ENCODE results near the gene SRR. TPM values are rescaled to one million over a fixed set of nuclear protein-coding genes. Genes with fewer than 3 reads are reported as not detected.
"Not testable (repeated sequence)": the region's sequence is repeated elsewhere in the genome, so short reads cannot be mapped to it uniquely, and the experiment has no call there.

SRR gene
- total and polyA plus RNA-seq, 8 donors, result 9.2 to 27.0 (median 22.8) TPM

DNA sequence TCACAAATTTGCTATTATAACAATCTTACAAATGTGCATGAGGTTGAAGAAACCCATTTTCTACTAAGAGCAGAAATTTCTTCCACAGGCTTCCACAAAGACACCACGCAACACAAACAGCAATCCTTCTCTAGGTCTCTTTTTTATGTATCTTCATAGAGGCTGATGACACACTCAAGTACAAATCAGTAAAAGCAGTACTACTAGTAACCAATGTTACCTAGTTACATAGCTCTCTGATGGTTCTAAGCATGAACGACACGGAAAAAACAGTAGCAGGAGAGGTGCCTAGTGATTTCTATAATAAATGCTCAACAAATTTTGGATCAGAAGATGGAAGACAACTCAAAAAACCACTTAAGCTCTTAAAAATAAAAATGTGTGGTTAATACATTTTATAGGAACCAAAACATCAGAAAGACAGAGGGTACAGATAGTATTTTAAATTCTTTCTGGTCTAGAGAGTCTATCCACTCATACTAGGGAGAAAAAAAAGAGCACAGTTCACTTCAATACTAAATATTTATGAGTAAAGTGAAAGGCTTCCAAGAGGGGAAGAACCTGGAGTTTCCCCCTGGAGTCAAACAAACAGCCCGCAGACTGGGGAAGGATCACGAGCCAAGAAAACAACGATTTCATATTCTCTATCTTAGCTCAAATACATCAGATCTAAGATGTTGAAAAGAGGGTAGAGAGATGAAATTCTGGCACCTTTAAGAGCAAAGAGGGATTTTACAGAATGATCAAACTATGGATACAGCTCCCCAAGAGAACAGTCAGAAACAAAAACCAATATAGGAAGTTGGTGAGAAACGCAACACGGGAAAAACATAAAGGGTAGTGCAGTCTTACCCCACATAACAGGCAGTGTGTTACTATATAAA, 40.3 kb upstream of the SRR start:
- intact Hi-C loops (cut with DNase I), result no loop called here

DNA sequence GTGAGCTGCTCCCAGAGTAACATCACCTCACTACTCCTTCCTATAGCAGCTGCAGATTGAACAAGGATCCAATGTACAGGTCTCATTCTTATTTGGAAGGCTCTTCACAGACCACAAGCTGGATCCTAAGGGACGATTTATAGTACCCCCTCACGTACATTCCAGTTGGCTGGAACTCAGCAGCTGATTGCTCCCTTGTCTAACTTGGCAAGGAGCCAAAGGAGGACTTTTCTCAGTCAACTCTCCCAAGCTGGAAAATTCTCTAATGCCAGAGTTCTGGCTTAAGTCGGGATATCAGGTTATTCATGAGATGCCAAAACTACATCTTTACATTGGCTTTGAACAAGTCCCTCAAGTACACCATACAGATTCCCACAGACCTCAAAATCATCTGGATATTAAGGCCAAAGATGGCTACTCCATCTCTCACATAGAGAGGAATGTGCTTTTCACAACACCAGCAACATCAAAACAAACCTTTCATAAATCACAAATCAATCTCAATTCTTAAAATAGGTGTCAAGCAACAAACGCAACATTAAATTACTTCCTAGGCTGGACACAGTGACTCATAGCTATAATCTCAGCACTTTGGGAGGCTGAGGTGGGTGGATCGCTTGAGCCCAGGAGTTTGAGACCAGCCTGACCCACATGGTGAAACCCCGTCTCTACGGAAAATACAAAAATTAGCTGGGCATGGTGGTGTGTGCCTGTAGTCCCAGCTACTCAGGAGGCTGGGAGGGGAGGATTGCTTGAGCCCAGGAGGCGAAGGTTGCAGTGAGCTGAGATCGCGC, 39.5 kb upstream of the SRR start:
- no peak for DNase-seq
- no peak for ATAC-seq

More for the DNA sequence above, 40.3 kb upstream of the SRR start:
- Histone ChIP-seq H3K4me3 (no peak overlapping the region), H3K9me3 (no peaks in the 10 kb centered on the region), H3K27me3 (no peaks in the 10 kb centered on the region), H3K27ac (peak overlapping the region; percentile 16 to 30), H3K4me1 (peaks cover 4 to 34% of the 10 kb centered on the region in 2 donors), H3K36me3 (peaks cover 0 to 2% of the 10 kb centered on the region in 2 donors)
- DNase-seq (no peak), ATAC-seq (peak; percentile 31)
- TF ChIP-seq, protein P1, sequence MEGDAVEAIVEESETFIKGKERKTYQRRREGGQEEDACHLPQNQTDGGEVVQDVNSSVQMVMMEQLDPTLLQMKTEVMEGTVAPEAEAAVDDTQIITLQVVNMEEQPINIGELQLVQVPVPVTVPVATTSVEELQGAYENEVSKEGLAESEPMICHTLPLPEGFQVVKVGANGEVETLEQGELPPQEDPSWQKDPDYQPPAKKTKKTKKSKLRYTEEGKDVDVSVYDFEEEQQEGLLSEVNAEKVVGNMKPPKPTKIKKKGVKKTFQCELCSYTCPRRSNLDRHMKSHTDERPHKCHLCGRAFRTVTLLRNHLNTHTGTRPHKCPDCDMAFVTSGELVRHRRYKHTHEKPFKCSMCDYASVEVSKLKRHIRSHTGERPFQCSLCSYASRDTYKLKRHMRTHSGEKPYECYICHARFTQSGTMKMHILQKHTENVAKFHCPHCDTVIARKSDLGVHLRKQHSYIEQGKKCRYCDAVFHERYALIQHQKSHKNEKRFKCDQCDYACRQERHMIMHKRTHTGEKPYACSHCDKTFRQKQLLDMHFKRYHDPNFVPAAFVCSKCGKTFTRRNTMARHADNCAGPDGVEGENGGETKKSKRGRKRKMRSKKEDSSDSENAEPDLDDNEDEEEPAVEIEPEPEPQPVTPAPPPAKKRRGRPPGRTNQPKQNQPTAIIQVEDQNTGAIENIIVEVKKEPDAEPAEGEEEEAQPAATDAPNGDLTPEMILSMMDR (IDR thresholded peaks at IDR 0.05), result no peak

DNA sequence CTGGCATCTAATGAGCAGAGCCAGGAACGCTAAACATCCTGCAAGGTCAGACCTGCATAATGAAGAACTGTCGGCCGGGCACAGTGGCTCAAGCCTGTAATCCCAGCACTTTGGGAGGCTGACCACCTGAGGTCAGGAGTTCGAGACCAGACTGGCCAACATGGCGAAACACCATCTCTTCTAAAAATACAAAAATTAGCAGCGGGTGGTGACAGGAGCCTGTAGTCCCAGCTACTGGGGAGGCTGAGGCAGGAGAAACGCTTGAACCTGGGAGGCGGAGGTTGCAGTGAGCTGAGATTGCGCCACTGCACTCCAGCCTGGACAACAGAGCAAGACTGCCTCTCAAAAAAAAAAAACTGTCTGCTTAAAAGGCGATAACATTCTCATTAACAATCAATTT, 38.6 kb upstream of the SRR start:
- H3K36me3 ChIP-seq, result peaks cover 0 to 19% of the 10 kb centered on the region in 2 donors
- intact Hi-C loops (cut with DNase I); H3K9me3 ChIP-seq; ATAC-seq; H3K27me3 ChIP-seq; H3K4me3 ChIP-seq; DNase-seq: not testable (repeated sequence)
- H3K27ac ChIP-seq, result peak overlapping the region in 1 of 2 donors; percentile 67
- peaks cover 4 to 34% of the 10 kb centered on the region in 2 donors for H3K4me1 ChIP-seq

More for the DNA sequence above, 39.5 kb upstream of the SRR start:
- no peaks in the 10 kb centered on the region for H3K9me3 ChIP-seq
- TF ChIP-seq, protein P1 (IDR thresholded peaks at IDR 0.05), result no peak
- H3K4me3 ChIP-seq, result no peak overlapping the region
- H3K27me3 ChIP-seq, result no peaks in the 10 kb centered on the region
- H3K27ac ChIP-seq, result peak overlapping the region; percentile 16 to 30
- intact Hi-C loops (cut with DNase I), result no loop called here
- H3K36me3 ChIP-seq, result peaks cover 0 to 10% of the 10 kb centered on the region in 2 donors
- H3K4me1 ChIP-seq, result peaks cover 4 to 34% of the 10 kb centered on the region in 2 donors

DNA sequence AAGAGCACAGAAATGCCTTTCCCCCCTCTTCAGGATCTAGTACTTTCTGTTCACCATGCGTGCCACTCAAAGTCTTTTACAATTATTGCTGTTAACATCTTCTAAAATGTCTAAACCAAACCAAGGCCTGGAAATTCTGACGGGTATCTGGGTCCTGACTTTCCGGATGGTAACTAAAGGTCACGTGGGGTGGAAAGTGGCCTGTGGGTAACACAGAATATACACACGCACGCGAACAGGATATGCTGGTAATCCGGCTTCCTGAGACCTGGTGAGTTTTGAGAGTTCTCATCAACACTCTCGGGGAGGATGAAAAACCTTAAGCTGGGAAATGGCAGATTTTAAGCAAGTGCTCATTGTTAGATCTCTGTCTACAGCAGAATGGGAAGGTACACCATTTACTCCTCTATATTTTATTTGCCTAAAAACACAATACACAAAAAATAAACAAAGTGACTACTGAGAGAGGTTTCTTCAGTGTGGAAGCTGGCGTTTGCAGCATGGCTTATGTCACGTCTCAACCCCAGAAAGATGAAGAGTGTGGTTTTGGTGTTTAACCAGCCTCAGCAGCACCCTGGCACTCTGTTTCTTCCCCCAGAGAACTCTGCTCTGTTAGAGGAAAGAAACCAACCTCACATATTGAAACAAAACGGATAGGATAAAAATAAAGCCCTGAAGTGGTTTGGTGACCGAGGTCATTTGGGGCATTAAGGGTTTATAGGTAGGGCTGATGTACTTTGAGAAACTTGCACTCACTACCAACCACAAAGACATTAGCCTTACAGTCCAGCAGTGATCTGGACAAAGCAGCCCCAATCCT, 37.5 kb upstream of the SRR start:
- intact Hi-C loops (cut with DNase I), result no loop called here
- no peaks in the 10 kb centered on the region for H3K9me3 ChIP-seq
- DNase-seq, result peak in 1 of 4 donors; percentile 39
- ATAC-seq, result peak; percentile 42
- TF ChIP-seq, protein P1 (IDR thresholded peaks at IDR 0.05), result no peak
- H3K36me3 ChIP-seq, result peaks cover 0 to 24% of the 10 kb centered on the region in 2 donors
- H3K4me3 ChIP-seq, result no peak overlapping the region
- peak overlapping the region in 1 of 2 donors; percentile 67 for H3K27ac ChIP-seq
- H3K4me1 ChIP-seq, result peaks cover 4 to 34% of the 10 kb centered on the region in 2 donors
- H3K27me3 ChIP-seq, result no peaks in the 10 kb centered on the region

DNA sequence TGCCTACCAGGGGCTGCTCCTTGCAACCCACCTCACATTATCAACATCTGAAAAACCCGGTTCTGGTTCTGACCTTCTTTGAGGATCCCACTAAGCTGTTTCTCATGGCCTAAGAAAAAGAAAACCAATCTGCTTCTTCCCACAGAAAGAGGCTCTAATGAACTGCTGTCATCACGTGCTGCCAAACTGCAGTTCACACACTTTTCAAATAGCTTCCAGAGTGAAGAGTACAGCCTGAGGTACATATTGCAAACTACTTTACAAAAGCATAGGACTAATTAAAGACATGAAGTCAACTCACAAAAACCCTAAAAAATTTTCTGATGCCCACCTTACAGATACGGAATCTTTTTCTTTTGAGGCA, 36.9 kb upstream of the SRR start:
- Histone ChIP-seq H3K36me3 (peaks cover 0 to 24% of the 10 kb centered on the region in 2 donors), H3K4me3 (no peak overlapping the region), H3K27me3 (no peaks in the 10 kb centered on the region), H3K9me3 (no peaks in the 10 kb centered on the region), H3K4me1 (peaks cover under 1 to 34% of the 10 kb centered on the region in 2 donors), H3K27ac (peak overlapping the region in 1 of 2 donors; percentile 67)
- ATAC-seq (no peak), DNase-seq (no peak)
- intact Hi-C loops (cut with DNase I), result no loop called here
- TF ChIP-seq, protein P1 (IDR thresholded peaks at IDR 0.05), result no peak

Measured in left lung (tissue), 10 donors.